Measurements from ENCODE around the gene GALNT15. TPM values are rescaled to one million over a fixed set of nuclear protein-coding genes. Genes with fewer than 3 reads are reported as not detected.

GALNT15 gene
- total RNA-seq, 2 experiments from 2014 or later: not detected

DNA sequence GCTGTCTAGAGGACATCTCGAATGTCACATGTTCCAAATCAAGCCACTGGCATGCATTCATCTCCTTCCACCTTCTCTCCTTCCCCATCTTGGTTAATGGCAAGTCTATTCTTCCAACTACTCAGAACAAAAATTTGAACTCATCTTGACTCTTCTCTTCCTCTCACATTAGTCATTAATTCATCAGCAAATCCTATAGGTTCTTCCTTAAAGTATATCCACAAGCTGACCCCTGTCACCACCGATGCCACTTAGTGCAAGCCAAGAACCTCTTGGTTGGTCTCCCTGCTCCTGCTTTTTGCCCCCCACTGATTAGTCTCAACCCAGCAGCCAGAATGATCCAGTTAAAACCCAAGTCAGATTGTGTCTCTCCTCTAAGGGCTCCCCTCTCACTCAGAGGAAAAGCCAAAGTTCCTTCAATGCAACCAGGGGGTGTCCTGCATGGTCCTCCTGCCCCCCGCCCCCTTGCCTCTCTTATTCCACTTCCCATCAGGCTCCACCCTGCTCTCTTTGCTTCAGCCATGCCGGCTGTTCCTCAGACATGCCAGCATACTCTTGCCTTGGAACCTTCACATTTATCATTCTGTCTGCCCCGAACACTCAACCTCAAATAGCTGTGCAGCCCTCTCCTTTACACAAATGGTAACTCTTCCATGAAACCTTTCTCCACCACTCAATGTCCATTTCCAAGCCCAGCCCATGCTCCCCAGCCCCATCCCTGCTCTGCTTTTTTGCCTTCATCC is 1.0 kb upstream of the GALNT15 start:
- Histone ChIP-seq H3K4me1 (ENCODE audit: insufficient read depth, low read length) (peaks cover 6% of the 10 kb centered on the region), H3K27me3 (ENCODE audit: control insufficient read depth in 1 of 2, insufficient read depth in 2 of 2, low read length in 2 of 2) (peaks cover under 1 to 2% of the 10 kb centered on the region in 2 experiments), H3K36me3 (ENCODE audit: insufficient read depth, low read length) (no peaks in the 10 kb centered on the region), H3K27ac (ENCODE audit: low read depth in 1 of 2, low read length in 2 of 2) (no peak overlapping the region), H3K4me3 (ENCODE audit: low read length) (no peak overlapping the region), H3K9me3 (ENCODE audit: control insufficient read depth in 1 of 2, insufficient read depth in 1 of 2, low read length in 2 of 2) (no peaks in the 10 kb centered on the region)
- ATAC-seq (ENCODE audit: poor library complexity) (no peak), DNase-seq (no peak)
- ChIA-PET POLR2A (no interaction called here), CTCF (no interaction called here)
- TF ChIP-seq CTCF (IDR thresholded peaks at IDR 0.05): no peak
- Mint-ChIP-seq H3K9me3 (no peaks in the 10 kb centered on the region), H3K27ac (no peak overlapping the region), H3K36me3 (ENCODE audit: low read depth) (no peaks in the 10 kb centered on the region), H3K27me3 (peaks cover 17% of the 10 kb centered on the region), H3K4me1 (ENCODE audit: low read depth) (no peaks in the 10 kb centered on the region), H3K4me3 (no peak overlapping the region)
- intact Hi-C loops (cut with DNase I, micrococcal nuclease): no loop called here

DNA sequence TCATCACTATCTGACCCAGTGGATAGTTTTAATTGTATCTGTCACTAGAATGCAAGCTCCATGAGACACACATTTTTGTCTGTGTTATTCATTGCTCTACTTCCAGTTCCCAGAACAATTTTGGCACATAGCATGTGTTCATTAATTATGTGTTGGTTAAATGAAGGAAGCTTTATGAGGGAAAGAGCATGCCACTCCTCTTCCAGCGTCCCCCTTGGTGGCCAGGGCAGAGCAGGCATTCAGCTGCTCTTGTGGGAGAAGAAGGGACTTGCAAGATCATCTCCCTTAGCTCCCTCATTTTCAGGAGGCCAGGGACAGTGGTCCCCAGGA is 489 bp upstream of the GALNT15 start:
- intact Hi-C loops (cut with DNase I, micrococcal nuclease): no loop called here
- no peak for ATAC-seq (ENCODE audit: poor library complexity)
- no peak for TF ChIP-seq CTCF (IDR thresholded peaks at IDR 0.05)
- no peak for DNase-seq
- Histone ChIP-seq H3K27ac (ENCODE audit: low read depth in 1 of 2, low read length in 2 of 2) (no peak overlapping the region), H3K4me1 (ENCODE audit: insufficient read depth, low read length) (peaks cover 7% of the 10 kb centered on the region), H3K27me3 (ENCODE audit: control insufficient read depth in 1 of 2, insufficient read depth in 2 of 2, low read length in 2 of 2) (peaks cover 0 to 2% of the 10 kb centered on the region in 2 experiments), H3K36me3 (ENCODE audit: insufficient read depth, low read length) (no peaks in the 10 kb centered on the region), H3K4me3 (ENCODE audit: low read length) (no peak overlapping the region), H3K9me3 (ENCODE audit: control insufficient read depth in 1 of 2, insufficient read depth in 1 of 2, low read length in 2 of 2) (no peaks in the 10 kb centered on the region)
- no peak overlapping the region for H3K27ac Mint-ChIP-seq
- H3K27me3 Mint-ChIP-seq: peaks cover 21% of the 10 kb centered on the region
- H3K4me3 Mint-ChIP-seq: no peak overlapping the region
- H3K4me1 Mint-ChIP-seq (ENCODE audit: low read depth): no peaks in the 10 kb centered on the region
- ChIA-PET CTCF (no interaction called here), POLR2A (no interaction called here)
- no peaks in the 10 kb centered on the region for H3K36me3 Mint-ChIP-seq (ENCODE audit: low read depth)
- no peaks in the 10 kb centered on the region for H3K9me3 Mint-ChIP-seq

DNA sequence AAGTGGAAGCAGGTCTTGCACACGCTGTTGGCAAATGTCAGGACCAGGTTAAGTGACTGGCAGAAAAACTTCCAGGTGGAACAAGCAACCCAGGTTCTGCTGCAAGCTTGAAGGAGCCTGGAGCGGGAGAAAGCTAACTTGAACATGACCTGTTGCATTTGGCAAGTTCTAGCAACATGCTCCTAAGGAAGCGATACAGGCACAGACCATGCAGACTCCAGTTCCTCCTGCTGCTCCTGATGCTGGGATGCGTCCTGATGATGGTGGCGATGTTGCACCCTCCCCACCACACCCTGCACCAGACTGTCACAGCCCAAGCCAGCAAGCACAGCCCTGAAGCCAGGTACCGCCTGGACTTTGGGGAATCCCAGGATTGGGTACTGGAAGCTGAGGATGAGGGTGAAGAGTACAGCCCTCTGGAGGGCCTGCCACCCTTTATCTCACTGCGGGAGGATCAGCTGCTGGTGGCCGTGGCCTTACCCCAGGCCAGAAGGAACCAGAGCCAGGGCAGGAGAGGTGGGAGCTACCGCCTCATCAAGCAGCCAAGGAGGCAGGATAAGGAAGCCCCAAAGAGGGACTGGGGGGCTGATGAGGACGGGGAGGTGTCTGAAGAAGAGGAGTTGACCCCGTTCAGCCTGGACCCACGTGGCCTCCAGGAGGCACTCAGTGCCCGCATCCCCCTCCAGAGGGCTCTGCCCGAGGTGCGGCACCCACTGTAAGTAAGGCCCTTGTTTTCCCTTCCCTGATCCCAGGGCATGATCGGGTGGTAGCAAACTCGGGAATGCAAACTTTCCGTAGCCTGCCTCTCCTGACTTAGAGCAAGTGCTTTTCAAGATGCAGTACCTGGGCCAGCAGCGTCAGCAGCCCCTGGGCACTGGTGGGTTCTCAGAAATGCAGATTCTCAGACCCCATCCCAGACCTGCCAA is 759 bp downstream of the GALNT15 start:
- no peaks in the 10 kb centered on the region for H3K9me3 ChIP-seq (ENCODE audit: control insufficient read depth in 1 of 2, insufficient read depth in 1 of 2, low read length in 2 of 2)
- ChIA-PET POLR2A (no interaction called here), CTCF (no interaction called here)
- Mint-ChIP-seq H3K27ac (no peak overlapping the region), H3K27me3 (peaks cover 22% of the 10 kb centered on the region), H3K36me3 (ENCODE audit: low read depth) (no peaks in the 10 kb centered on the region), H3K9me3 (no peaks in the 10 kb centered on the region), H3K4me3 (no peak overlapping the region), H3K4me1 (ENCODE audit: low read depth) (no peaks in the 10 kb centered on the region)
- ATAC-seq (ENCODE audit: poor library complexity) (no peak), DNase-seq (no peak)
- intact Hi-C loops (cut with DNase I, micrococcal nuclease): loop anchor here in 1 of 2 experiments (5.0 kb wide), 4 partner anchors 123 to 973 kb away; no protein-coding TSS in a partner anchor
- H3K4me3 ChIP-seq (ENCODE audit: low read length): no peak overlapping the region
- peaks cover 0 to 2% of the 10 kb centered on the region in 2 experiments for H3K27me3 ChIP-seq (ENCODE audit: control insufficient read depth in 1 of 2, insufficient read depth in 2 of 2, low read length in 2 of 2)
- peaks cover 7% of the 10 kb centered on the region for H3K4me1 ChIP-seq (ENCODE audit: insufficient read depth, low read length)
- TF ChIP-seq CTCF (IDR thresholded peaks at IDR 0.05): no peak
- H3K27ac ChIP-seq (ENCODE audit: low read depth in 1 of 2, low read length in 2 of 2): no peak overlapping the region
- H3K36me3 ChIP-seq (ENCODE audit: insufficient read depth, low read length): no peaks in the 10 kb centered on the region
